ENCODE measurements around the gene RBM47.

Gene RBM47

GRCh38 chr4:40388239-40388638, 241.4 kb downstream of the RBM47 start:
- DNase-seq (ENCODE audit: low read depth), result no peak
- H3K4me3 ChIP-seq (ENCODE audit: low read length), result no peak overlapping the region
- TF ChIP-seq CTCF (conservative IDR thresholded peaks at IDR 0.05; ENCODE audit: low read length), result no peak

GRCh38 chr4:40380647-40381046, 249.0 kb downstream of the RBM47 start:
- H3K4me3 ChIP-seq (ENCODE audit: low read length), result no peak overlapping the region
- DNase-seq (ENCODE audit: low read depth), result no peak

GRCh38 chr4:40379248-40379647, 250.4 kb downstream of the RBM47 start:
- no peak overlapping the region for H3K4me3 ChIP-seq (ENCODE audit: low read length)
- no peak for DNase-seq (ENCODE audit: low read depth)
- no peak for TF ChIP-seq CTCF (conservative IDR thresholded peaks at IDR 0.05; ENCODE audit: low read length)

More at GRCh38 chr4:40380647-40381046, 249.0 kb downstream of the RBM47 start:
- TF ChIP-seq CTCF (conservative IDR thresholded peaks at IDR 0.05; ENCODE audit: low read length), result no peak

GRCh38 chr4:40378619-40379018, 251.0 kb downstream of the RBM47 start:
- no peak for DNase-seq (ENCODE audit: low read depth)
- no peak for TF ChIP-seq CTCF (conservative IDR thresholded peaks at IDR 0.05; ENCODE audit: low read length)
- H3K4me3 ChIP-seq (ENCODE audit: low read length), result no peak overlapping the region

- no peak overlapping the region for H3K4me3 ChIP-seq (ENCODE audit: low read length)
- DNase-seq (ENCODE audit: low read depth), result peak; percentile 33
- no peak for TF ChIP-seq CTCF (conservative IDR thresholded peaks at IDR 0.05; ENCODE audit: low read length)
Observed at GRCh38 chr4:40377512-40378365, 251.9 kb downstream of the RBM47 start.

- no peak for TF ChIP-seq CTCF (conservative IDR thresholded peaks at IDR 0.05; ENCODE audit: low read length)
- H3K4me3 ChIP-seq (ENCODE audit: low read length), result no peak overlapping the region
- DNase-seq (ENCODE audit: low read depth), result no peak
Observed at GRCh38 chr4:40375620-40376019, 254.0 kb downstream of the RBM47 start.

- no peak for DNase-seq (ENCODE audit: low read depth)
- TF ChIP-seq CTCF (conservative IDR thresholded peaks at IDR 0.05; ENCODE audit: low read length), result no peak
- H3K4me3 ChIP-seq (ENCODE audit: low read length), result no peak overlapping the region
Observed at GRCh38 chr4:40375095-40375494, 254.6 kb downstream of the RBM47 start.
